GM18951 (cell line): Measurements from ENCODE around the gene HIF1AN.

Source experiments
- POLR2A ChIP-seq: IDR thresholded peaks from 4 replicates; pipeline ENCODE4 v1.6.1; 2011; ENCODE audit warnings: mild to moderate bottlenecking; ENCODE audit not compliant: insufficient read length, insufficient read depth; ENCODE audit errors: extremely low read depth
- in situ Hi-C: fragments of 300-500 bp; cut with MboI; formaldehyde crosslinking; loops from one replicate; pipeline ENCODE4 v1.12.0; 2022; ENCODE audit warnings: low sequenced_read_pairs, mixed read lengths, inconsistent platforms; ENCODE audit not compliant: unreplicated experiment

HIF1AN gene

DNA sequence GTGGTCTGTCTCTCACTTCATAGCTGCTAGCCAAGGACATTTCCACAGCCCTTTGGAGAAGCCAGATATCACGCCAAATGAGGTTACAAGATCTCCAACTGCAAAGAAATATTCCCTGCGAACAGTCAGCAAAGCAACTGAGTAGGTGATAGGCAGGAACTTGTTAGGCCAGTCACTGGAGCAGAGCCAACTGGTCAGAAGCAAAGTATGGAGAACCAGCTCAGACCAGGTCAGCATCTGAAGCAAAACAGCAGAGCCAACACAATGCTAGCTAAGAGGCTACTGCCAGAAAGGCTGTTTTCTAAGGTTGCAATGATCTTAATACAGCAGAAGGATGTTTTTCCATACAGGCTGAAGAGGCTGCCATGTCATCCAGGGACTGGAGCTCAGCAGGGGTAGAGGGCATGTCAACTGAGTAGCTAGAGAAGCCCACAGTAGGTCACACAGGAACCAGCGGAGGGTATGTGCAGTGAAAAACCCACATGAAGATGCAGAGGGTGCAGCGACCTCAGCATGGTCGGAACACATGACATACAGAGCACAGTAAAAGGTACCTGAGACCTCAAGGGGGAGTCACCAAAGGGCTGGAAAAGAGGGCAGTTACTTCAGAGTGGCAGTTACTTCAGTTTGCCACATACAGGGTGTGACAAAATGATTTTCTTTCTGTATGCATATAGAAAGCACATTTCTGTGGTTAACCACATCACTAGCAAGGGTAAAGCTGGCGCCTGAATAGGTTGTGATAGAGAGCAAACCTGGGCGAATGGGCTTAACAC lies 25.0 kb upstream of the HIF1AN start:
- in situ Hi-C loops, result loop anchor here (10.0 kb wide), 2 partner anchors 66 to 166 kb away; partner anchors contain the start of gene SCD
- TF ChIP-seq POLR2A, result no peak

DNA sequence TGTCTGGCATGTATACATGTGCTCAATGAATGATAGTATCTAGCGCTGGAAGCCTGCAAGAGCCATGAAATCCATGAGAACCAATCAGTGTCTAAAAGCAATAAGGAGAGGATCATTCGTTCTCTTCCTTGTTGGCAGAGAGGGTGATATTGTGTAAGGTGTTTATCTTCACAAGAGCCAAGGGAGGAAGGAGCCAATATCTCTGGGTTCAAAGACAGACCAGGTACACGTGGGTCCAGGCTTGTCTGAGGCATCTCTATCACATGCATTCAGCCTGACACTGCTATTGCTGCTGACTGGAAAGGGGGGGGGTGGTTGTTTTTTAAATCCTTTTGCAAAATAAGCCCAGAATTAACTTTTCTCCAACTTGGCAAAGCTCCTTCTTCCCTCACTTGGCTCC lies 20.1 kb upstream of the HIF1AN start:
- no peak for TF ChIP-seq POLR2A
- in situ Hi-C loops, result loop anchor here (10.0 kb wide), 2 partner anchors 71 to 171 kb away; partner anchors contain the start of gene SCD

DNA sequence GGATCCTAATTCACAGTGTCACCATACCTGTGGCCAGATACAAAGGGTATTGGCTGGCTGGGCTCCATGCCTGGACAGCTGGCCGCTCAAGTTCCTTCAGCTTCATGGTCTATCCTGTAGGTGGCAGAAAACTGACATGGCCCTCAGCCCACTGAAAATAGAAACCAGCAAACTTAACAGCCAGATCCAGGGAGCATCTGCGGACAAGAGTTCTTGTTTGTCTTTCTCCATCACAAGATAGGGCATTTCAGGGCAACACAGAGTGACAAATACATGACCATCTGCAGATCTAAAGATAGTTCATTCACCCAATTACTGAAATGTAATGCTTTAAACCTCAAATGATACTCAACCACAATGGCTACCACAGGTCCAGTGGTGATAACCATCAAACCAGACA lies 18.9 kb upstream of the HIF1AN start:
- no peak for TF ChIP-seq POLR2A
- in situ Hi-C loops, result loop anchor here (10.0 kb wide), 2 partner anchors 72 to 172 kb away; partner anchors contain the start of gene SCD

DNA sequence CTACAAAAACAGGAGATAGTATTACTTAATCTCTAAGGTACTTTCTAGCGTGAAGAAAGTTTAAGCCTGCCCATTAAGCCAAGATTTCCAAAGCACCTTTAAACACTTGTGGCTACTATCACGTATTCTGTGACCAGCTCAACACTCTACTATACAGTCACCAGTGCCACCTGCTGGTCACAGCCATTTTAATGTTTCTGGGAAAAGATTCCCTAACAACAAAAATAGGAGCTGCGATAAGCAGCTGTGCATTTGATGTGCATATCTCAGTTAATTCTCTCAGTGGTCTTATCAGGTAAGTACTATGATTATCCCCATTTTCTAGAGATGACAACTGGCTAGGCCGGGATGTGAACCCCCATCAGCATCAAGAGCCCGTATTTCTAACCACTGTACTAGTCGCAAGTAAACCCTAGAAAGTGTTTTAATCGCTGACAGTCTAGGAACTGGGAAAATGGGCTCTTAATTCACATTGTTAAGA lies 16.9 kb upstream of the HIF1AN start:
- no peak for TF ChIP-seq POLR2A
- in situ Hi-C loops, result loop anchor here (10.0 kb wide), 2 partner anchors 74 to 174 kb away; partner anchors contain the start of gene SCD

DNA sequence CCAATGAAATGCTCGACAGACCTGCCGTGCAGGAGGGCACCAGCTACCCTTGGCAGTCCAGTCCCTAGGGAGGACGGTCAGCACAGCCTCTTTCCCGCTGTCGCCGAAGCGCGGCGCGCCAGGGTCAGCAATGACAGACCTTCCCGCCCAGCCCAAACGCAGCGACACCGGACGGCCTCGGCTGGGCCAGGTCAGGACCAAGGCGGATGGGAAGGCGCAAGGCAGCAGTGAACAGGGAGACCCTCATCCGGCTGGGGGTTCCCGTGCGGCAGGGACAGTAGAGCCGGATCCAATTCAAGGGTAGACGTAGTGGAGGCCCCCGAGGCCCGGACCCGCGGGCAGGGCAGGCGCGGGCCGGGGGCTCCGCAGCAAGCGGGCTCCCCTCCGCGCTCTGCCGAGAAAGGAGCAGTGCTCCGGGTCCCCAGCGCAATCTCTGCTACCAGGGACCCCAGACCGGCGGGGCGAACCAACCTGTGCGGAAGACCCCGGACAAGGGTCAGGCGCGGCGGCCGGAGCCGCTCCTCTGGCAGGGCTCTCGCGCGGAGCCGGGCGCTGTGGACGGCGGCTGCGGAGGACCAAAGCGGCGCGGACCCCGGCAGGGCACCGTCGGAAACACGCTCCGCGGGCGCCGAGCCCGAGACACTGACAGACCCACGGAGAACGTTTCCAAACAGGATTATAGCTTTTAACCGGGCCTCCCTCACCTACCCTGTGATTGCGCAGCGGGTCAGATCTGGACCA lies 16.3 kb upstream of the HIF1AN start, which contains the start of gene SEC31B:
Gene SEC31B, minus strand, starts transcription at position 551 of the 741 bp plus-strand sequence. CDS start 2,909 bp downstream, outside the sequence.
- TF ChIP-seq POLR2A, result no peak
- in situ Hi-C loops, result loop anchor here (10.0 kb wide), 2 partner anchors 75 to 175 kb away; partner anchors contain the start of gene SCD

DNA sequence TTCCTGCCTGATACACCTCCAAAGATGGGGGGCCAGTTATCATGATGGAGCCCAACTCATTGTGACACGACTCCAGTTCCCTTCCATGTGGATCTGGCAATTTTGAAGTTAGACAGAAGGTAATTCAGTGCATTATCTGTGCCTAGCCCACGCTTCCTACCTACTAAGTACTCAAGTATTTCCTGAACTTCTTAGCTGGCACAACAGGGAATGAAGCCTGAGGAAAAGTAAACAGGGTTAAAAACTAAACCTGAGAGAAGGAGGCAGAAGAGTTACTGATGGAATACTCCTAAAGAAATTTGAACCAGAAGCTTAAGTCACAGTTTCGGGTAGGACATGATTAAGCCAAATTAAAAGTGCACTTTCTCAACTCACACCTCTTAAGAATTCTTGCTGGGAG lies 14.9 kb upstream of the HIF1AN start:
- TF ChIP-seq POLR2A, result no peak
- in situ Hi-C loops, result no loop called here

DNA sequence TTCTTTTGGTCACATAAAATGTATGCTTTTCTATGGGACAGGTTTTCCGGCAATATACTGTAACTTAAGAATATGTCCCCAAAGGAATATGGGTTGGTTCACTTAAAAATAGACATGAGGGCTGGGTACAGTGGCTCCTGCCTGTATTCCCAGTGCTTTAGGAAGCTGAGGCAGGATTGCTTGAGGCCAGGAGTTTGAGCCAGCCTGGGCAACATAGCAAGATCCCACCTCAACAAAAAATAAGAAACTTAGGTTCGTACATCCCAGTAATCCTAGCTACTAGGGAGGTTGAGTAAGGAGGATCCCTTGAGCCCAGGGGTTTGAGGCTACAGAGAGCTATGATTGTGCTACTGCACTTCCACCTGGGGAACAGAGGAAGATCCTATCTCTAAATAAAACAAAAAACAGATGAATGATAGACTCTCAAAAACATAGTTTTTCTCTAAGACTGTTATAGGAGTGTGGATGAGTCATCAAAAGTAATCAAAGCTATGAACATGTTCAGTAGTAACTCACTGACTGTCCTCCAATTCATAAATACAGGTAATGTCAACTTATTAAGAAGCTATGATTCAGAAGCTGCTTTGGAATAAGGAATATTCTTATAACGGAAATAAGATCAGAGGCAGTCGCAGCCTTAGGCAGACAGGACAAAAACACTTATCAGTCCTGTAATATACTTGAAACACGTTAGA lies 13.5 kb upstream of the HIF1AN start:
- no peak for TF ChIP-seq POLR2A
- in situ Hi-C loops, result no loop called here

DNA sequence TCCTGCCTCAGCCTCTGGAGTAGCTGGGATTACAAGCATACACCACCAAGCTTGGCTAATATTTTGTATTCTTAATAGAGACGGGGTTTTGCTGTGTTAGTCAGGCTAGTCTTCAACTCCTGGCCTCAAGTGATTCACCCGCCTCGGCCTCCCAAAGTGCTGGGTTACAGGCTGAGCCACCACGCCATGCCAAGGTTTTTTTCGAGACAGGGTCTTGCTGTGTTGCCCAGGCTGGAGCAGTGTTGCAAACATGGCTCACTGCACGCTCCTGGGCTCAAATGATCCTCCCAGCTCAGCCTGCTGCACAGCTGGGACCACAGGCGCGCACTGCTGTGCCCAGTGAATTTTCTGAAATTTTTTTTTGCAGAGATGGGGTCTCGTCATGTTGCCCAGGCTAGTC lies 12.8 kb upstream of the HIF1AN start:
- in situ Hi-C loops, result no loop called here
- no peak for TF ChIP-seq POLR2A

DNA sequence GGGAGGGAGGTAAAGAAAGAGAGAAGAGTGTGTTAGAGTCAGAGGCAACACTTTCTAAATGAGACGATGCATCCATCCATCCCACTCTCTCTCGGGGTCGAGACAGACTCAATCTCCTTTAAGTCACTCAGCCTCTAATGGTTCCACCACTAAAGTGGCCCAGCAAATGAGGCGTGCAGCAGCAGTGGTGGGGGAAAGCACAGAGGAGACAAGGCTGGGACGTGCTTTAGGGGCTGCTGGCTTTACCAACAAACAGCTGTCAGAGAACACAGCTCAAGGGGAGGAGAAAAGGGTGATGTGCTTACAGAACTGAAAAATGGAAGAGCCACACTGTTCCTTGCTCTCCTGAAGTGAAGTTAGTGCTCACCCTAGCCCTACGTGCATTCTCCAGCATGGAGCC lies 11.5 kb upstream of the HIF1AN start:
- no peak for TF ChIP-seq POLR2A
- in situ Hi-C loops, result no loop called here

DNA sequence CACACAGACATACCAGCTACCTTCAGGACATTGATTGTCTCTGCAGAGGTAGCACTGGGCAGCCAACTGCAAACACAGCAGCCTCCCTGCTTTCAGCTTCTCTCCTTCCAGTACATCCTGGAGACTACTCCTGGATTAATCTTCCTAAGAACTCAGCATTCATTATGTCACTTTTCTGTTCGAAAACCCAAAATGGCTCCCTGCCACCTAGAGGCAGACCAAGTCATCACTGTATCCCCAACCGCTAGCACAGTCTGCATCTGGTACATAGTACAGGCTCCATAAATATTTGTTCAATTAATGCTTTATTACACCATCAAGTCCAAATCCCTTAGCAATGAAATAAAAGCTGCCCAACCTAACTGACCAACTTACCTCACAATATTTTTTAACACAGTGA lies 11.1 kb upstream of the HIF1AN start:
- TF ChIP-seq POLR2A, result no peak
- in situ Hi-C loops, result no loop called here

DNA sequence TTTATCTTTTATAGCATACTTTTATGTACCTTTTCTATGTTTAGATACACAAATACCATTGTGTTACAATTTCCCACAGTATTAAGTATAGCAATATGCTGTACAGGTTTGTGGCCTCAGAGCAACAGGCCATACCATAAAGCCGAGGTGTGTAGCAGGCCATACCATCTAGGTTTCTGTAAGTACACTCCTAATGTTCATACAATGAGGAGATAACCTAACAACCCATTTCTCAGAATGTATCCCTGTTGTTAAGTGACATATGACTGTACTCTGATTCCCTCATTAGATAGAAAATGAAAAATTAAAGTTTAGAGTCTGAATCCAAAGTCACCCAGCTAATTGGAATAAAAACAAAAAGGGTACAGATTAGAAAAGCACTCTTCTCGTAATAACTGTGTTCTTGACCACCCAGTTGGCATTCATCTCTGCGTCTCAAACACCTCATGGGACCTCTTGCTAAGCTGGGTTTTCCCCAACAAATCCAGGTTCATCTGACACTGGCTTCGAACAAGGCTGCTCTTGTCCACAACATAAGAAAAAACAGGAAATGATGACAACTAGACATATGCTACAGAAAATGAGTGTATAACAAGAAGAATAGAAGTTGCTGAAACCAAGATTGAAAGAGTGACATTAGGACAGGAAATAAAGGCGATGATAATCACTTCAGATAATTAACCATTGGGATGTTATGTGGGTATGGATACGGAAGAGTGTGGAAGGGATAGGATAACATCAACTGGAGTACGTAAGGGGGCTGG lies 7.4 kb upstream of the HIF1AN start:
- in situ Hi-C loops, result no loop called here
- no peak for TF ChIP-seq POLR2A

DNA sequence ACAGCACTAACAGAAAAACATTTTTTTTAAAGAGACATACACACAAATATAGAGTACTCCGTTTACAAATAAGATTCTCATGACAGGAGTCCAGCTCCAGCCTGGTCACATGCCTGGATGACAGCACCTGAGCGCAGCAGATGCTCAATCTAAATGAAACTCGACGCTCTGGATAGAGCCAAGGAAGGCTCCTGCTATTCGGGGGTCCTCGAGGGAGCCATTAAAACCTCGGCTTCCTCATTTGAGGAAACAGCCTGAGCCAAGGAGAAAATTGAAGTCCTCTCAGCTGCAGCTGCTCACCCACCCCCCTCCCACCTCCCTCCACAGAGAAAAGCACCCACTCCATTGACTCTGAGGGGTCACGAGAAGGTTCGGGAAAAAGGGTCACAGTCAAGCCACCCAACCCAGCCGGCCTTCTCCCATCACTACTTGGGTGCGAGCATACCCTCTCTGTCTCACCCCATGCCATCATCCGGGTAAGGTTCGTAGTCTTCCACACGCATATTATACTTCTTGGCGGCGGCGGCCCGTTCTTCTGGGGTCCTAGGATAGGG lies 6.7 kb upstream of the HIF1AN start:
- TF ChIP-seq POLR2A, result no peak
- in situ Hi-C loops, result no loop called here
